Endothelial cell of umbilical vein (primary cell): ENCODE results near the gene CALN1. TPM values are rescaled to one million over a fixed set of nuclear protein-coding genes. Genes with fewer than 3 reads are reported as not detected.

Source experiments
- BruUV-seq: library from RNA; stranded (reverse); fragments of 400-500 nt; replicated peaks from 2 replicates; lab custom pipeline; 2021; lab: Mats Ljungman, UMichigan
- CTCF ChIA-PET: fragments of 300-600, 350-600 bp; sonication (Branson Sonifier 250); formaldehyde crosslinking; loops from one replicate; lab custom pipeline; 2021; ENCODE audit warnings: antibody characterized with exemption, inconsistent platforms; lab: Charles Lee
- POLR2A ChIA-PET: fragments of 300-600, 350-600 bp; sonication (Branson Sonifier 250); formaldehyde crosslinking; loops from one replicate; lab custom pipeline; 2021; ENCODE audit warnings: antibody characterized with exemption, inconsistent platforms; lab: Charles Lee
- DNase-seq: peaks from one replicate; pipeline ENCODE4 v3.0.0-alpha.2; 2011; ENCODE audit warnings: low read depth, low spot score
- FAIRE-seq: peaks from 2 replicates; lab custom pipeline; 2011; peaks lifted over from hg19 to GRCh38; lab: Jason Lieb, UNC
- H2AFZ ChIP-seq: 2 replicates; pipeline ENCODE4 v1.6.0; 2012; ENCODE audit warnings: low read depth, low read length, control low read depth, inconsistent platforms
- H3K27ac ChIP-seq: 2 replicates; pipeline ENCODE4 v1.5.1; 2011; ENCODE audit warnings: low read depth, mild to moderate bottlenecking, control low read depth, low read length, moderate library complexity; ENCODE audit not compliant: insufficient read depth
- H3K27me3 ChIP-seq, 2 experiments: 2 replicates each; pipeline versions ENCODE4 v1.6.0 to v1.6.1; 2011; ENCODE audit warnings: low read length in 2 of 2, mixed read lengths in 1 of 2; ENCODE audit not compliant: control insufficient read depth in 2 of 2, insufficient read depth in 2 of 2
- H3K36me3 ChIP-seq, 2 experiments: 2 replicates in 1 of 2; 3 replicates in 1 of 2; pipeline ENCODE4 v1.5.1; 2011; ENCODE audit warnings: low read length in 2 of 2, mild to moderate bottlenecking in 1 of 2, moderate library complexity in 1 of 2; ENCODE audit not compliant: control insufficient read depth in 2 of 2, insufficient read depth in 2 of 2; ENCODE audit errors: extremely low read depth in 1 of 2
- H3K4me1 ChIP-seq: 3 replicates; pipeline ENCODE4 v1.5.1; 2011; ENCODE audit warnings: mild to moderate bottlenecking, low read length; ENCODE audit not compliant: control insufficient read depth, insufficient read depth; ENCODE audit errors: extremely low read depth
- H3K4me2 ChIP-seq: 2 replicates; pipeline ENCODE4 v1.6.1; 2011; ENCODE audit warnings: low read length, control low read depth, mixed read lengths; ENCODE audit not compliant: insufficient read depth
- H3K4me3 ChIP-seq, 3 experiments: fragments of 200-600 bp in 1 of 3; sonication (generic), shearing (Covaris generic) in 1 of 3; replicated peaks in 1 of 3; 2 replicates each; pipeline ENCODE4 v1.5.1; 2011 to 2016; ENCODE audit warnings: control low read depth in 3 of 3, low read length in 3 of 3, mild to moderate bottlenecking in 2 of 3, inconsistent platforms in 1 of 3, low read depth in 1 of 3, moderate library complexity in 1 of 3; ENCODE audit not compliant: insufficient read depth in 1 of 3
- H3K79me2 ChIP-seq: 2 replicates; pipeline ENCODE4 v1.6.0; 2012; ENCODE audit warnings: low read length, inconsistent platforms; ENCODE audit not compliant: control insufficient read depth, insufficient read depth
- H3K9ac ChIP-seq: replicated peaks from 2 replicates; pipeline ENCODE3; 2011; ENCODE audit warnings: low read length, control low read depth; ENCODE audit not compliant: insufficient read depth; ENCODE audit errors: extremely low read depth
- H3K9me1 ChIP-seq: replicated peaks from 3 replicates; pipeline ENCODE4 v1.6.0; 2011; ENCODE audit warnings: mild to moderate bottlenecking, low read length; ENCODE audit not compliant: control insufficient read depth, insufficient read depth; ENCODE audit errors: extremely low read depth
- H3K9me3 ChIP-seq: replicated peaks from 2 replicates; pipeline ENCODE4 v1.5.1; 2012; ENCODE audit warnings: low read length, inconsistent platforms; ENCODE audit not compliant: control insufficient read depth, insufficient read depth
- H4K20me1 ChIP-seq: replicated peaks from 2 replicates; pipeline ENCODE3; 2011; ENCODE audit warnings: mild to moderate bottlenecking, low read length; ENCODE audit not compliant: control insufficient read depth, insufficient read depth; ENCODE audit errors: extremely low read depth
- CTCF ChIP-seq, 2 donors: IDR thresholded peaks; 1 replicate in 1 of 2; 2 replicates in 1 of 2; pipeline ENCODE4 v1.5.1; 2011; ENCODE audit warnings: low read length in 2 of 2, mild to moderate bottlenecking in 2 of 2, moderate library complexity in 2 of 2, control low read depth in 1 of 2, inconsistent platforms in 1 of 2, low read depth in 1 of 2; ENCODE audit not compliant: insufficient read depth in 1 of 2; ENCODE audit errors: extremely low read depth in 1 of 2
- EZH2 ChIP-seq: IDR thresholded peaks from 2 replicates; pipeline ENCODE4 v1.6.1; 2012; ENCODE audit warnings: borderline replicate concordance, low read depth, mild to moderate bottlenecking, moderate library complexity, low read length, inconsistent platforms; ENCODE audit not compliant: severe bottlenecking
- FOS ChIP-seq: IDR thresholded peaks from 2 replicates; pipeline ENCODE4 v1.6.1; 2011; ENCODE audit warnings: mild to moderate bottlenecking, low read length, moderate library complexity, borderline replicate concordance; ENCODE audit not compliant: insufficient read depth
- GATA2 ChIP-seq: IDR thresholded peaks from 2 replicates; pipeline ENCODE4 v1.7.0; 2011; ENCODE audit warnings: low read depth, mild to moderate bottlenecking, moderate library complexity, mixed read lengths, low read length; ENCODE audit not compliant: insufficient read length, insufficient read depth
- JUN ChIP-seq: IDR thresholded peaks from 2 replicates; pipeline ENCODE4 v1.6.1; 2011; ENCODE audit warnings: borderline replicate concordance, low read depth; ENCODE audit not compliant: insufficient read length, insufficient read depth
- MAX ChIP-seq: IDR thresholded peaks from 2 replicates; pipeline ENCODE4 v1.6.1; 2011; ENCODE audit not compliant: insufficient read depth, insufficient read length
- MYC ChIP-seq: IDR thresholded peaks from one replicate; pipeline ENCODE4 v1.6.1; 2011; ENCODE audit warnings: mild to moderate bottlenecking, low read depth, low read length
- POLR2A ChIP-seq: IDR thresholded peaks from 2 replicates; pipeline ENCODE4 v1.6.1; 2012; ENCODE audit warnings: low read depth, mild to moderate bottlenecking, control low read depth, low read length
- POLR2AphosphoS5 ChIP-seq: IDR thresholded peaks from 2 replicates; pipeline ENCODE4 v1.6.1; 2012; ENCODE audit warnings: low read depth, mild to moderate bottlenecking, control low read depth, low read length, moderate library complexity; ENCODE audit not compliant: insufficient read depth
- dilution Hi-C: fragments of 300-500 bp; cut with MboI; formaldehyde crosslinking; loops from one replicate; pipeline ENCODE4 v1.15.0; 2019; ENCODE audit warnings: low sequenced_read_pairs; ENCODE audit not compliant: extremely low pct_ligation_motif_present
- intact Hi-C: fragments of 100-400 bp; cut with micrococcal nuclease; formaldehyde crosslinking; loops from one replicate; pipeline ENCODE4 v1.10.0; 2022
- polyA plus RNA-seq, 4 experiments: library from polyadenylated mRNA; depleted of rRNA in 3 of 4; stranded (reverse) in 3 of 4; unstranded in 1 of 4; fragments of >200 nt; gene quantifications; 2 replicates each; pipeline versions ENCODE4 v1.2.1 to v1.2.3, GENCODE V29; 2011 to 2012; ENCODE audit warnings: missing spikeins in 1 of 4
- total RNA-seq: library from RNA; stranded (reverse); gene quantifications from 2 replicates; pipeline ENCODE4 v1.2.3, GENCODE V29; 2021

Gene CALN1
- total and polyA plus RNA-seq, 2 donors (not counting 3 experiments of a cell fraction or from before 2014, with no cell fraction given), result not detected

- no peak overlapping the region for H3K4me3 ChIP-seq
- DNase-seq (no peak), FAIRE-seq (no peak)
- no peaks in the 10 kb centered on the region for H4K20me1 ChIP-seq
- H3K27ac ChIP-seq, result peak overlapping the region; percentile 22
- H3K9me3 ChIP-seq, result peaks cover 2% of the 10 kb centered on the region
- no peak overlapping the region for H3K4me2 ChIP-seq
- H3K9ac ChIP-seq, result no peak overlapping the region
- H3K27me3 ChIP-seq, result no peaks in the 10 kb centered on the region
- CTCF ChIA-PET, result no interaction called here
- H3K9me1 ChIP-seq, result no peaks in the 10 kb centered on the region
- H3K36me3 ChIP-seq, result no peaks in the 10 kb centered on the region
- dilution Hi-C loops, result no loop called here
- no TSS peak for BruUV-seq
- TF ChIP-seq POLR2AphosphoS5 (no peak), JUN (peak; percentile 28)
- no peaks in the 10 kb centered on the region for H3K4me1 ChIP-seq
- no peak overlapping the region for H2AFZ ChIP-seq
- no peaks in the 10 kb centered on the region for H3K79me2 ChIP-seq
- intact Hi-C loops, result no loop called here
- POLR2A ChIA-PET, result no interaction called here
These were observed 119.3 kb downstream of the CALN1 start for GRCh38 chr7:72292794-72293193.

GRCh38 chr7:72292118-72292517 lies 120.0 kb downstream of the CALN1 start:
- Histone ChIP-seq H2AFZ (no peak overlapping the region), H3K27me3 (no peaks in the 10 kb centered on the region), H3K4me2 (no peak overlapping the region), H3K4me3 (no peak overlapping the region), H3K27ac (no peak overlapping the region), H3K9me1 (no peaks in the 10 kb centered on the region), H3K36me3 (no peaks in the 10 kb centered on the region), H4K20me1 (no peaks in the 10 kb centered on the region), H3K4me1 (no peaks in the 10 kb centered on the region), H3K79me2 (no peaks in the 10 kb centered on the region), H3K9ac (no peak overlapping the region), H3K9me3 (peaks cover 2% of the 10 kb centered on the region)
- dilution Hi-C loops (no loop called here), intact Hi-C loops (no loop called here)
- ChIA-PET POLR2A (no interaction called here), CTCF (no interaction called here)
- no TSS peak for BruUV-seq
- no peak for FAIRE-seq
- TF ChIP-seq EZH2 (no peak), JUN (no peak), MAX (no peak), CTCF (IDR thresholded peaks at IDR 0.05; ENCODE audit: extremely low read depth in 1 of 2, insufficient read depth in 1 of 2, low read depth in 1 of 2, low read length in 2 of 2) (no peak), FOS (no peak), POLR2AphosphoS5 (no peak), MYC (no peak), POLR2A (no peak), GATA2 (no peak)
- no peak for DNase-seq
